GM21360 (cell line): ENCODE data around the gene FGF11.

Source experiments
- ATAC-seq: cut with Tn5 transposase; IDR thresholded peaks from one replicate; pipeline ENCODE4 v1.9.1; 2021; ENCODE audit warnings: mild to moderate bottlenecking, moderate library complexity; ENCODE audit not compliant: unreplicated experiment

Gene FGF11

DNA sequence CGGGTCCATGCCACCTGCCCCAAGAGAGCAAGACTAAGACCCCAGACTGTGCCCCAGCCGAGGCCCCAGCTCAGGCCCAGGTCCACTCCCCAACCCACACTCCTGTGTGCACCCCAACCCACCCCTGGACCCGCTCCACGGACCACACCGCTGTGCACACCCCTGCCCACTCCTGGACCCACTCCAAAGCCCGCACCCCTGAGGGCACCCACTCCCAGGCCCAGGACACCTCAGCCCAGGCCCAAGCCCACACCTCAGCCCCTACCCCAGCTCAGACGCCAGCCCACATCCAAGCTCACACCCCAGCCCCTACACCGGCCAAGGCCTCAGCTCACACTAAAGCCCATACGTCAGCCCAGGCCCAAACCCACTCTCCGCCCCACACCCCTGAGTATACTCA is 9.6 kb upstream of the FGF11 start:
- ATAC-seq, result no peak

DNA sequence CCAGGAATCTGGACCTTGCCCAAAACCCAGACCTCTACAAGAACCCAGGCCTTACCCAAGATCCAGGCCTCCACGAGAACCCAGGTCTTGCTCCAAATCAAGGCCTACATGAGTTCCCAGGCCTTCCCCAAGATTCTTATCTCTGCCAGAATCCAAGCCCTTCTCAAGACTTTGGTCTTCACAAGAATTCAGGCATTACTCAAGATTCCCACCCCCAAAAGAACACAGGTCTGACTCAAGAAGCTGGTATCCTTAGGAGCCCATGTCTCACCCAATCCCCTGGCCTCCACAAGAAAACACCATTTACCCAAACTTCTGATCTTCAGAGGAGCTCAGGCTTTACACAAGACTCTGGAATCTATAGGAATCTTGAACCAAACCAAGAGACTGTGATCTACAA is 8.1 kb upstream of the FGF11 start:
- no peak for ATAC-seq

DNA sequence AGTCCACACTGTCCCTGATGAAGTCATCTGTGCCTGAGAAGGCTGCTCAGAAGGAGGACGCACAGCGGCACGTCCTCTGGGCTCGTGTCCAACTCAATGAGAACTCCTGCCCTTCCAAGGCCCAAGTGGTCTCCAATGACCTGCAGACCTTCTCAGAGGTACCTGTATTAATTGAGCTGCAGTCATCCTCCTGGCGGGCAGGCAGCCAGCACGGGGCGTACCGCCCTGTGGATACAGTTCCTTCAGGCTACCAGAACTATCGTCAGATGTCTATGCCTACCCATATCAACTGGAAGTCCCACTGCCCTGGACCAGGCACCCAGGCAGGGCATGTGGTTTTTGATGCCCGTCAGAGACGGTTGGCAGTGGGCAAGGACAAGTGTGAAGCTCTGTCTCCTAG is 7.0 kb upstream of the FGF11 start:
- no peak for ATAC-seq

DNA sequence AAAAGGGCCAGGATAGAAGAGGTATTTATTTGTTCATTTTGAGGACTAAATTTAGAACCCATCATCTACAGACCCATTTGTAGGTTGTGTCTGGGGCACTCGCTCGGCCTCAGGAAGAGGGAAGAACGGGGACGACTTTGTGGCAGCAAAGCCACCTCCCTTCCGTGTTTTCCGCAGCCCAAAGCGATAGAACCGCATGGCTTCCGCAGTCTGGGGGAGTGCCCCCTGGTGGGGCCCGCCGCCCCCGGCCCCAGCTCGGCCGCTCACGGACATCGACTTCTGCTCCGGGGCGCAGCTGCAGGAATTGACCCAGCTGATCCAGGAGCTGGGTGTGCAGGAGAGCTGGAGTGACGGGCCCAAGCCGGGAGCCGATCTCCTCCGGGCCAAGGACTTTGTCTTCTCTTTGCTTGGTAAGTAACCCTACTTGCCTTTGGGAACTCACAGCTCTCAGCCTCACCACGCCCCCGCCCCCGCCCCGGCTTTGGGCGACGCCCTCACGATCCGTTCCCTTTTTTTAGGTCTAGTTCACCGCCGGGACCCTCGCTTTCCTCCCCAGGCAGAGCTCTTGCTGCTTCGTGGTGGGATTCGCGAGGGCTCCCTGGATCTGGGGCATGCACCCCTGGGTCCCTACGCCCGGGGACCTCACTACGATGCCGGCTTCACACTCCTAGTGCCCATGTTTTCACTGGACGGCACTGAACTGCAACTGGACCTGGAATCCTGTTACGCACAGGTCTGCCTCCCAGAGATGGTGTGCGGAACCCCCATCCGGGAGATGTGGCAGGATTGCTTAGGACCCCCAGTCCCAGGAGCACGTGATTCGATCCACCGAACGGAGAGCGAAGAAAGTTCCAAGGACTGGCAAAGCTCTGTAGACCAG is 3.4 kb upstream of the FGF11 start:
- no peak for ATAC-seq

DNA sequence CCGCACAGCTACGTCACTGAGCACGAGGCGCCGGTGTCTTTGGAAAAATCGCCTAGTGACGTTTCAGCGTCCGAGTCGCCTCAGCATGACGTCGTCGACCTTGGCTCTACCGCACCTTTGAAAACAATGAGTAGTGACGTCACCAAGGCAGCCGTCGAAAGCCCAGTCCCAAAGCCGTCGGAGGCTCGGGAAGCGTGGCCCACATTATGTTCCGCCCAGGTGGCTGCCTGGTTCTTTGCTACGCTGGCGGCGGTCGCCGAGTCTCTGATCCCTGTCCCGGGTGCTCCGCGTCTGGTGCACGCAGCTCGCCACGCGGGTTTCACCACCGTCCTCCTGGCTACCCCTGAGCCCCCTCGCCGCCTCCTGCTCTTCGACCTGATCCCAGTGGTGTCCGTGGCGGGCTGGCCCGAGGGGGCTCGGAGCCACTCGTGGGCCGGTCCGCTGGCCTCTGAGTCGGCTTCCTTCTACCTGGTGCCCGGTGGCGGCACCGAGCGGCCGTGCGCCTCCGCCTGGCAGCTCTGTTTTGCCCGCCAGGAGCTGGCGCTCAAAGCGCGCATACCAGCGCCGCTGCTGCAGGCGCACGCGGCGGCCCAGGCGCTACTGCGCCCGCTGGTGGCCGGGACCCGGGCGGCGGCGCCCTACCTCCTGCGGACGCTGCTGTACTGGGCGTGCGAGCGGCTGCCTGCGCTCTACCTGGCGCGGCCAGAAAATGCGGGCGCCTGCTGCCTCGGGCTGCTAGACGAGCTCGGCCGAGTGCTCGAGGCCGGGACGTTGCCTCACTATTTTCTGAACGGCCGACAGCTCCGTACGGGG is 2.5 kb upstream of the FGF11 start:
- no peak for ATAC-seq

DNA sequence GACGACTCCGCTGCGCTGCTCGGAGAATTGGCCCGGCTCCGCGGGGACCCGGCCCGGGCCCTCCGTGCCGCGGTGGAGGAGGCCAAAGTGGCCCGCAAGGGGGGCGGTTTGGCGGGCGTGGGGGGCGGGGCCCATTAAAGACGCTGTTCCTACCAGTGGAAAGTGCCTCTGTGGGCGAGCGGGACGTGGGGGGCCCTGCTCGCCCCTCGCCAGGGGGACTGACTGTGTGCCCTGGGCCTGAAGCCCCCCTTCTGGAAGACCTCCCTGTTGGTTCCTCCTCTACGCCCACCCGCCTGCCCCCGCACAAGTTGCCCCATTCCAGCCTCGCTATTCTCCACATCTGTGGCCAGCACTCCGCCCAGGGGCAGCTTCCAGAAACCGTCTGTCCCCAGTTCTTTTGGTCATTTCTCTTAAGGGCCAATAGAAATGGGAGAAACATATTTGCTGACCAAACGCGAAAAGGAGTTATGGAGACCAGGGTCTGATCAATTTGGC is 1.9 kb upstream of the FGF11 start:
- ATAC-seq, result no peak

DNA sequence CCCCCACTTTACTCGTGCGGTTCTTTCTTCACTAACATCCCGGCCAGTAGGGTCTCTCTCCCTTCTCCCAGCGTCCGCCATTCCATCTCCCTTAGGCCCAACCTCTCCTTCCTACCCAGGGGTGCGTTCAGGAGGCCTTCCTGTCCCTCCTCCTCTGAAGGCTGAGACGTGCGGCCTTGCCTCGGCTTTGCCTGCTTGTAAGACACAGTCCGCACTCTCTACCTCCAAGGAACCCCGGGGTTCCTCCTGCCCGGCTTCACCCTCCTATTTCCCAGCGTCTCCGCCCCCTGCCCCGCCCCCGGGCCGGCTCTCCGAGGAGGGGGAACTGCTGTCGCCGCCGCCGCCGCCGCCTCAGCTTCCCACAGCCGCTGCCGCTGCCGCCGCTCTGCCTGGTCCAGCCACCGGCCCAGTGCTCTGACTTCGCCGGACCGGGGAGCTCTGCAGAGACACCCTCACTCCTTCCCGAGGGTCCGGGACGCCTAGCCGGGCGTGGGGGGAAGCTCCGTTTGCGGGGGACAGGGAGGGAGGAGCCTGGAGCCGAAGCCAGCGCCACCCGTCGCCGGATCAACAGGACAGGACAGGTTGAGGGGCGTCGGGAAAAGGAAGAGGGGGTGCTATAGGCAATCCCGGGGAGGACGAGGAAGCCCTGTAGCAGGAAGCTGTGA is 1.2 kb upstream of the FGF11 start:
- no peak for ATAC-seq

DNA sequence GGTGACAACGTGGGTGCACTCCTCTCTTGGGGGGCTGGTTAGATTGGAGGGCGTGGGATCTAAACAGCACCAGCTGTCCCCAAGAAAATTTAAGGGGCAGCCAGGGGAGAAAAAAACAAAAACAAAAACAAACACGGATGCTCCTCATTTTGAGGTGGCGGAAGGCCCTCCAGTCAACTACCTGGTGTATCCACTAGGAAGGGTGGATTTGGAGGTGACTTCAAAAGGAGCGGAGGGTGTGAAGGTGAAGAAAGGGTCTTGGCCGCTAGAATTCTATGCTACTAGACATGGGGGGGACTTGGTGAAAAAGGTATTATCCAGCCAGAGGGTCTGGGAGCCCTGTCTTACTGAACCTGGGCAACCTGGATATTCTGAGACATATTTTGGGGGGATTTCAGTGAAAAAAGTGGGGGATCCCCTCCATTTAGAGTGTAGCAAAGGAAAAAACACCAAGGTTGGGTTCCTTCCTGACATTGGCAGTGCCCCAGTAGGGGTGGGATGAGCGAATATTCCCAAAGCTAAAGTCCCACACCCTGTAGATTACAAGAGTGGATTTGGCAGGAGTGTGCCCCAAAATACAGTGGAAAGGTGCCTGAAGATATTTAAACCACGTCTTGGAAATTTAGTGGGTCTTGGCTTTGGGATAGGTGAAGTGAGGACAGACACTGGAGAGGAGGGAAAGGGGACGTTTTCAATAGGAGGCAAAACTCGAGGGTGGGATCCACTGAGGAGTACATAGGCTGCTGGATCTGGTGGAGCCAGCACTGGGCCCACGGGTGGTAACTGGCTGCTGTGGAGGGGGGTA is 454 bp upstream of the FGF11 start:
- no peak for ATAC-seq

DNA sequence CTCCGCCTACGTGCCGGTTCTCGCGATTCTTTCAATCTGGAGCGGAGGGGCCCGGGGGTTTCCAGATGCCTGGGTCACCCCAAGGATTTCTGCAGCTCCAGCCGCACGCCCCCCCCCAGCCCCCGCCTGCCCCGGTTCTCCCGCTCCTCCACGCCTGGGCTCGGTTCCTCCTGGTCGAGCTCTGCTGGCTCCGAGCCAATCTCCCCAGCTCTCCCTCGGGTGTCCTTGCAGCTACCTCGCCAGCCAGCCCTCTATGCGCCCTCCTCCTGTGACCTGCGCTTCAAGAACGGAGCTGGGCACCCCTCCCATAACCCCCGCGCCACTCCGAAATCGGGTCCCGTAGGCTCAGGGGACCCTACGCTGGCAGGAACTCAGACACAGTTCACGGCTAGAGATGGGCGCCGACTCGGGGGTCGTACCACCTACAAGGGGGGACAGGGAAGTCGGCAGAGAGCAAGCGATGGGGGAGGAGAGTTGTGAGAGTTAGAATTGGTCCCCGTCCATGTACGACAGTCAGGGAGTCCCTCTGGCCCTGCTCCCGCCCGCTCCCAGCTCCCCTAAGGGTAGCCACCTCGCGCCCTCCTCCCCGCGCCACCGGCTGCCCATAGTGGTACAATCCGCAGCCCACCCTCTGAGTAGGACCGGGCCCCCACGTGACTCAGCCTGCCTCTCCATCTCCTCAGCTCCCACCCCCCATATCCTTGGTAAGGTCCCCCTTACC is 961 bp downstream of the FGF11 start:
- ATAC-seq, result no peak

DNA sequence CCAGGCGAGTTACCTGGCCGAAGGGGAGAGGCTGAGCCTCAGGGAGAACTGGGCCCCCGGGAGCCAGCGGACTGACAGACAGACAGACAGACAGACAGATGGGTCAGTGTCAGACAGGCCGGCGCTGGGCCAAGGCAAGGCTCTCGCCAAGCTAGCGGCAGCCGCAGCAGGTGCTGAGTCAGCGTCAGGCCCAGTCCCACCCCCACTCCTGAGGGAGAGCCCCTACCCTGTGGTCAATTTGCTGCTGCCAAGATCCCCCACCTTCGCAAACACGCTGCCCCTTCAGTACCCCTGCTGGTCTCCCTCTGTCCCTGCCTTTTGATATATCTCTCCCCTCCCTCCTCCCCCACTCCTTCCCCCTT is 1.5 kb downstream of the FGF11 start:
- no peak for ATAC-seq

DNA sequence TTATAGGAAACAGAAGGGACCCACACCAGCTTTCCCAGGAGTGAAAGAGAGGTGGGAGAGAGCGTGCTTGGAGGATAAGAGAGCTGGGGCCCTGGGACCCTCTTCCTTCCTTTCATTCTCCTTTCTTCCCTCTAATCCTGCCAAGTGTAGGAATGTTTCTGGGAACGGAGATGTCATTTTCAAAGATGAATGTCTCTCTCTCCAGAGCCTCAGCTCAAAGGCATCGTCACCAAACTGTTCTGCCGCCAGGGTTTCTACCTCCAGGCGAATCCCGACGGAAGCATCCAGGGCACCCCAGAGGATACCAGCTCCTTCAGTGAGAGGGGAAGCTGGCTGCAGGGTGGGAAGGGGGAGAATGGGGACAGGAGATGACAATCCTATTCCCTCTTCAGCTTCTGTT is 2.0 kb downstream of the FGF11 start:
- ATAC-seq, result no peak

DNA sequence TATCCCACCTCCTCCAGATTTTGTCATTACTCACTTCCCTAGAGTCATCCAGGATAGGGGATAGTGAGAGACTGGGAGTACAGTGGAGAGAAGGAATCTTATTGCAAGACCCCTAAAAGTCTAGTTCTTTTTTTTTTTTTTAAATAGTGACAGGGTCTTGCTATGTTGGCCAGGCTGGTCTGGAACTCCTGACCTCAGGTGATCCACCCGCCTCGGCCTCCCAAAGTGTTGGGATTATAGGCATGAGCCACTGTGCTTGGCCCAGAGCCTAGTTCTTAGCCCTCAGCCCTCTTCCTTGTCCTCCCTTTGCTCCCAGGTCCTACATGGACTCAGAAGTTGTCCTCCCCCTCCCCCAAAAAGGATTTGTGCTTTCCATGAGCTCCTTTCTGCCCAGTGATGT is 2.8 kb downstream of the FGF11 start:
- ATAC-seq, result no peak

DNA sequence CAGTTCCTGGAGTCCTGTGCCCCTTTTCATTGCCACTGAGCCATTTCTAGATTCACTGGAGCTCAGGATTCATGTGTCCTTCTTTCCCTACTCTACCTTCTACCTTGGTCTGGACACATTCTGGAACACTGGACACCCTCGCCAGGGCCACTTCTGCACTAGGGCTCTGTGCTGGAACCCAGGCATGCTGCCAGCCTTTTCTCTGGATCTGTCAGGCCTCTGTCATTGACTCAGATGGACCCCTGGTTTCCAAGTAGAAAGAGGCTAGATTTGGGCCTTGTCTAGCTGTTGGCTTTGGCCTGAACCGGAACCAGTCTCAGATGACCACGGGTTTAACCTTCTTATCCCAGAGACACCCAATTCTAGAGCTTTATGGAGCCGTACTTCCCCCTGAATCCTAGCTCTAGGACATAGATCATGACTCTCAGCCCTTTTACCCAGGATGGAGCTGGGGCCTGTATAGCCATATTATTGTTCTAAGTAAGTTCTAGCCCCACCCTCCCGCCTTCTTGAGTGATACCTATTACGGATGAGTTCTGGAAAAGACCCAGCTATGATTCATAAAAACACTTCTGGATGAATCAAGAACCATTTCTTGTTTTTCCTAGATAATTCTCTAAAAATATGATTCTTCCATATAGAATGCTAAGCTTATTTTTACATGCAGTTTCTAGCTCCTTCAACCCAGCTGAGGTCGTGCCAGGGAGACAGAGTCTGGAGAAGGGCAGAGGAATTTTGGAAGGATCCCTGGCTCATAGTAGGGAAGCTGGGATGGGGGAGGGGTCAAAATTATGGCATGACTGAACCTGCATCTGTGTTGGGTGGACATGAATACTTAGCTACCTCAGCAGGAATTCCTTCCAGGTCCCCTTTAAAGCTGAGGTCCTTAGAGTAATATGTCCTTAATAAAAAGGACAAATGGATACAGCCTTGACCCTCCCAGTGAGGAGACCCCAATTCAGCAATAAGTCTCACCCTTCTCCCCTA is 4.5 kb downstream of the FGF11 start:
- ATAC-seq, result no peak

DNA sequence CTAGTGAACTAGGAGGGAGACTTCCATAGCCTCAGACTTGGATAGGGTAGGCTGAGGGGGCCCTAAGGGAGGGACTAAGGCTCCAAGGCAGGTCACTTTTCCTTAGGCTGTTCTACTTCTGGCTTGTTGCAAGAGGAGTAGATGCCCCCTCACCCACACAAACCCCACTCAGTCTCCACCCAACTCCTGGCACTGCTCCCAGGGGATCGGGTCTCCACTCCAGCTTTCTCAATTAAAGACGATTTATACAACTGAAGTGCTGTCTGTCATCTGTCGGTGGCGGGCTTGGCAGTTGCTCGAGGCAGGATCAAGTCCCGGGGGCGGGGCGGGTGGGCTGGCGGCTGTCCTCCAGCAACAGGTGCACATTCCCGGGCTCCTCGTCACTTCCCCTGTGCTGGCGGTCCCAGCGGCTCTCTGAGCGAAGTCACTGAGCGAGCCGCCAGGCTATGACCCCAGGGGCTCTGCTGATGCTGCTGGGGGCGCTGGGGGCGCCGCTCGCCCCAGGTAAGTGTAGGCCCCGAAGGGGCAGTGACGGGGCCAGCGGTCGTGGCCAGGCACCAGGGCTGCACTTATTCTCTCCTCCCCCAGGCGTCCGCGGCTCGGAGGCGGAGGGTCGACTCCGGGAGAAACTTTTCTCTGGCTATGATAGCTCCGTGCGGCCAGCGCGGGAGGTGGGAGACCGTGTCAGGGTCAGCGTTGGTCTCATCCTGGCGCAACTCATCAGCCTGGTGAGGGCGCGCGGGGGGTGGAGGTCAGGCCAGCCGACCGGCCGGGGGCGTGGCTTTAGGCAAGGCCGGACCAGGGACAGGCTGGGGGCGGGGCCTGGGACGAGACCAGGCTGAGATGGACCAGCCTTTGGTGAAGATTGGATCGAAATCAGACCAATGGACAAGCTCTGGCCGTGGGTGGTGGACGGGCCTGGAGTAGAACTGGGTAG is 5.6 kb downstream of the FGF11 start, which contains the start of gene CHRNB1:
TSS of gene CHRNB1 (plus strand) at position 380 of the 937 bp plus-strand sequence. CDS start at position 447, 67 bp downstream.
- ATAC-seq, result no peak

DNA sequence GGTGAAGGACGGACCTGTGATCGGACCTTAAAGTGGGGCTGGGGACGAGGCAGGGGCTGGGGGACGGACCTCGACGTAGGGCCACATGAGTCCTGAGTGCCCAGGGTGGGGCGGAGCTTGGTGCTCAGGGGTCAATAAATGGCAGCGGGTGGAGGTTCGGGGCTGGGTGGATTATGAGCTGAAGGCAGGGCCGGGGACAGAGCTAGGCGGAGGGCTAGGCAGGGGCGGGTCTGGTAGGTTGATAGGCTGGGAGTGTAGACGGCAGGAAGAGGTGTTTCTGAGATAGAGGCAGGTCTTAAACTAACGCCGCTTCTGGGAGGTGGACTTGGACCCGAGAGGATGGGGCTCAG is 6.3 kb downstream of the FGF11 start:
- ATAC-seq, result no peak

DNA sequence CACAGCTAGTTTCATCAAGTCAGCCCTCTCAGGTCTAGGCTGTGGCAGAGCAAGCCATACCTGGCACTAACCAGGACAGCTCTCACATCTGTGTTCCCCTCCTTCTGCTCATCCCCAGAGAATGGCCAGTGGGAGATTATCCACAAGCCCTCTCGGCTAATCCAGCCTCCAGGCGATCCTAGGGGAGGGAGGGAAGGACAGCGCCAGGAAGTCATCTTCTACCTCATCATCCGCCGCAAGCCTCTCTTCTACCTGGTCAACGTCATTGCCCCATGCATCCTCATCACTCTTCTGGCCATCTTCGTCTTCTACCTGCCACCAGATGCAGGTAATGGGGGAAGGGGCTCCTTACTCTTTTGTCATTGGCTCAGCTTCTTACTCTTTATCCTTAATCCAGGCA is 9.1 kb downstream of the FGF11 start:
- ATAC-seq, result no peak

DNA sequence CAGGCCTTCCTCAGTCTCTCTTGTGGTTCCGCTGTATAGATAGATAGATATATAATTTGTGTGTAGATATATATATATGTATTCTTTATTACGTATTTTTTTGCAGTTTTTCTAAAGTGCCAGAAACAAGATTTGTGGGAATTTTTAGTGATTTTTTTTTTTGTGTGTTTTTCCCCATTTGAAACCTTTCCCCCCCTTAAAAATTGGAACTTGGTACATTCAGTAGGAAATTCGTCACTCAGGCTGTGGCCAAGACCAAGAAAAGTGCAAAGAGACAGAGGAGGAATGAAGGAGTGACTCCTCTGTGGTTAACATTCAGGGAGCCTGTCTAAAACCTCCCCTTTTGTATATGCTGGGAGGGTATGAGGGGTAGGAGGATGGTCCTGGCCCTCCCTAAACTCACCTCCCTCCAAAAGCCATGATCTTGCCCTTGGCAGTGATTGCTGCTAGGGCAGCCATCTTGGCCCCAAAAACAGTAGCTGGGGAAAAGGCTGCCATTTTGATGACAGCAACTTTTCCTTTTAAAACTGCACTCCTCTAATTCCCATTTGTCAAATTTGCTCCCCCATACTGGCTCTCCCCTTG is 20.7 kb downstream of the FGF11 start:
- no peak for ATAC-seq
